Type B pancreatic cell (in vitro differentiated cells): ENCODE measurements around the gene NFE2L1. TPM values are rescaled to one million over a fixed set of nuclear protein-coding genes. Genes with fewer than 3 reads are reported as not detected.

Experiments
- DNase-seq: peaks from one replicate; pipeline ENCODE4 v3.0.0; 2021; ENCODE audit warnings: mixed read lengths; ENCODE audit not compliant: unreplicated experiment; ENCODE audit errors: extremely low spot score
- H3K27ac Mint-ChIP-seq: 2 replicates; pipeline ENCODE4 v1.8.0; 2021; ENCODE audit warnings: mild to moderate bottlenecking, mixed read lengths
- H3K27me3 Mint-ChIP-seq: 2 replicates; pipeline ENCODE4 v1.8.0; 2021; ENCODE audit warnings: mixed read lengths
- H3K36me3 Mint-ChIP-seq: 2 replicates; pipeline ENCODE4 v1.8.0; 2021; ENCODE audit warnings: mixed read lengths
- H3K4me1 Mint-ChIP-seq: one replicate; pipeline ENCODE4 v1.8.0; 2021; ENCODE audit warnings: mixed read lengths; ENCODE audit not compliant: unreplicated experiment
- H3K4me3 Mint-ChIP-seq: 2 replicates; pipeline ENCODE4 v1.8.0; 2021; ENCODE audit warnings: mild to moderate bottlenecking, mixed read lengths
- H3K9me3 Mint-ChIP-seq: 2 replicates; pipeline ENCODE4 v1.8.0; 2021; ENCODE audit warnings: mixed read lengths
- total RNA-seq: library from RNA; stranded (reverse); gene quantifications from 2 replicates; pipeline ENCODE4 v1.2.1, GENCODE V29; 2021; ENCODE audit warnings: low replicate concordance
- TF ChIP-seq, protein P1 (sequence below): fragments of 200-600 bp; sonication (generic); conservative IDR thresholded peaks from 2 replicates; pipeline ENCODE4 v1.5.0; 2021; ENCODE audit warnings: antibody characterized with exemption, mild to moderate bottlenecking

NFE2L1 gene
- total RNA-seq, 1 donor from 2014 or later: 99.1 TPM

DNA sequence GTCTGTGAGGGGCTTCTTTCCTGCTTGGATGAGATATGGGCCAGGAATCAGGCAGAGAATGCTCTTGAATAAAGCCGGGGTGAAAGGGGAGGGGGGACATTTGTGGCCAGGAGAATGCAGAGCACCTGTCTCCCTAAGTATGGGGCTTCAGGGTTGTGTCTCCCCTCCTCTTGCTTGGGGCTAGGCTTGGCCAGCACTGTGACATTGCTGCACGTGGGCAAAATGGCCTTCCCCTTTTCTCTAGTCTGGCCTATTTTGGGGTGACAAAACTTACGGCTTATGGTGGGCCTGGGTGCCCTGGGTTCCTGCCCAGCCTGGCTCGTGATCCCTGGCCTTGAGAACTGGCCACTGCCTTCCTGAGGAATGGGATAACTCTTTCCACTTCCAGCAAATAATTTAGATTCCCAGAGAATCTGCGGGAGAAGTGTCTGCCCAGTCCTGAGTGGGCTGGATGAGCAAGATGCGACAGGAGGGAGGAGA, 5.6 kb downstream of the NFE2L1 start:
- H3K27ac Mint-ChIP-seq: peak overlapping the region; percentile 100
- H3K4me1 Mint-ChIP-seq: peaks cover 58% of the 10 kb centered on the region
- H3K9me3 Mint-ChIP-seq: no peaks in the 10 kb centered on the region
- H3K4me3 Mint-ChIP-seq: peak overlapping the region; percentile 96
- TF ChIP-seq, protein P1, sequence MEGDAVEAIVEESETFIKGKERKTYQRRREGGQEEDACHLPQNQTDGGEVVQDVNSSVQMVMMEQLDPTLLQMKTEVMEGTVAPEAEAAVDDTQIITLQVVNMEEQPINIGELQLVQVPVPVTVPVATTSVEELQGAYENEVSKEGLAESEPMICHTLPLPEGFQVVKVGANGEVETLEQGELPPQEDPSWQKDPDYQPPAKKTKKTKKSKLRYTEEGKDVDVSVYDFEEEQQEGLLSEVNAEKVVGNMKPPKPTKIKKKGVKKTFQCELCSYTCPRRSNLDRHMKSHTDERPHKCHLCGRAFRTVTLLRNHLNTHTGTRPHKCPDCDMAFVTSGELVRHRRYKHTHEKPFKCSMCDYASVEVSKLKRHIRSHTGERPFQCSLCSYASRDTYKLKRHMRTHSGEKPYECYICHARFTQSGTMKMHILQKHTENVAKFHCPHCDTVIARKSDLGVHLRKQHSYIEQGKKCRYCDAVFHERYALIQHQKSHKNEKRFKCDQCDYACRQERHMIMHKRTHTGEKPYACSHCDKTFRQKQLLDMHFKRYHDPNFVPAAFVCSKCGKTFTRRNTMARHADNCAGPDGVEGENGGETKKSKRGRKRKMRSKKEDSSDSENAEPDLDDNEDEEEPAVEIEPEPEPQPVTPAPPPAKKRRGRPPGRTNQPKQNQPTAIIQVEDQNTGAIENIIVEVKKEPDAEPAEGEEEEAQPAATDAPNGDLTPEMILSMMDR: no peak
- DNase-seq: no peak
- peaks cover 18% of the 10 kb centered on the region for H3K36me3 Mint-ChIP-seq
- H3K27me3 Mint-ChIP-seq: no peaks in the 10 kb centered on the region

- peaks cover 56% of the 10 kb centered on the region for H3K4me1 Mint-ChIP-seq
- peak overlapping the region; percentile 72 for H3K27ac Mint-ChIP-seq
- peak overlapping the region; percentile 96 for H3K4me3 Mint-ChIP-seq
- no peaks in the 10 kb centered on the region for H3K27me3 Mint-ChIP-seq
- TF ChIP-seq, protein P1: no peak
- H3K9me3 Mint-ChIP-seq: no peaks in the 10 kb centered on the region
- DNase-seq: peak; percentile 84
- peaks cover 21% of the 10 kb centered on the region for H3K36me3 Mint-ChIP-seq
These were observed 6.4 kb downstream of the NFE2L1 start for GRCh38 chr17:48054238-48055185.

DNA sequence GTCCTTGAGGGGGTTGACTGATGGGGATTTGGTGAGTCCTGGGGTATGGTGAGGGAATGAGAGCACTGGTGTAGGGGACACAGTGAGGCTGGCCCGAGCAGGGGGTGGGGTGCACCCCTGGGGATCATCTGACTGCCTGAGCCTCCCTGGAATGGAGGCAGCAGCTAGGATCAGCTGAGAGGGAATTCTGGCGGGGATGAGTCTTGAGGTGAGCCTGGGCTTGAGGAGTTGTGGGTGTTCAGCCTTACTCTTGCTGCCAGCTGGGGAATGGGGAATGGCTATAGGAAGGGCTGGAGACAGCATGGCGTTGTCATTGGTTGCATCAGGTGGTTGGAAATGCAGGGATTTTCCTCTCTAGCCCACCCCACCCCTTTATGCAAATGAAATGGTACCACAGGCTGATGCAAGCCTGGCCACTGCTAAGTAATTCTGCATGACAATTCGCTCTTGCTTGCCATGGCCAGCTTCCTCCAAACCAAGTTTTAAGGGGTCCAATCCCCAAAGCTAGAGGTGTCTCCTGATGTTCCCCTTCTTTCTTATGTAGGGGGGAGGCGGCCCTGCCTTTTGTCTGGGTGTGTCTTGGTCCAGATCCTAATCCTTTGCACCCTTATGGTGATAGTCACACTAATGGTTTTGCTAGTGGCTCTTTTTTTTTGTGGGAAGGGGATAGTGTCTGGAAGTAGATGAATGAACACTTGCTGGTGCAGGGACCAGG, 7.5 kb downstream of the NFE2L1 start:
- TF ChIP-seq, protein P1: no peak
- Mint-ChIP-seq H3K27ac (peak overlapping the region; percentile 71), H3K27me3 (no peaks in the 10 kb centered on the region), H3K36me3 (peaks cover 21% of the 10 kb centered on the region), H3K9me3 (no peaks in the 10 kb centered on the region), H3K4me1 (peaks cover 44% of the 10 kb centered on the region), H3K4me3 (peak overlapping the region; percentile 73)
- no peak for DNase-seq

- peak overlapping the region; percentile 18 for H3K4me3 Mint-ChIP-seq
- peaks cover 21% of the 10 kb centered on the region for H3K36me3 Mint-ChIP-seq
- H3K4me1 Mint-ChIP-seq: peaks cover 38% of the 10 kb centered on the region
- DNase-seq: no peak
- no peaks in the 10 kb centered on the region for H3K27me3 Mint-ChIP-seq
- H3K27ac Mint-ChIP-seq: peak overlapping the region; percentile 71
- no peaks in the 10 kb centered on the region for H3K9me3 Mint-ChIP-seq
- TF ChIP-seq, protein P1: no peak
These were observed 8.1 kb downstream of the NFE2L1 start for GRCh38 chr17:48056246-48056745.

DNA sequence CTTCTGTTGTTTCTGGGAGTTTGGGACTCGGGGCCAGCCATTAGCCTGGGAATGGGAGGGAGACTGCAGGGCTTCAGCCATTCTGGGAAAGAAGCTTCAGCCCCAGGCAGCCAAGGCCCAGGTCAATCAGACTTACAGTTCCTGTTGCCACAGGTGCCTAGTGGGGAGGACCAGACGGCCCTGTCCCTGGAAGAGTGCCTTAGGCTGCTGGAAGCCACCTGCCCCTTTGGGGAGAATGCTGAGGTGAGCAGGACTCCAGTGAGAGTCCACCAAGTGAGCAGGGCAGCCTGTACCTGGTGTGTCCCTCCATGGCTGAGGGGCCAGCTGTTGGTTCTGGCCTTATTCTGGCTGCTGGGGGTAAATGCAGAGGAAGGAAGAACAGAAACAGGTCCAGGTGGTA, 8.7 kb downstream of the NFE2L1 start:
- H3K27me3 Mint-ChIP-seq: no peaks in the 10 kb centered on the region
- no peak overlapping the region for H3K27ac Mint-ChIP-seq
- H3K4me1 Mint-ChIP-seq: peaks cover 32% of the 10 kb centered on the region
- H3K4me3 Mint-ChIP-seq: no peak overlapping the region
- H3K36me3 Mint-ChIP-seq: peaks cover 24% of the 10 kb centered on the region
- H3K9me3 Mint-ChIP-seq: no peaks in the 10 kb centered on the region
- DNase-seq: no peak
- TF ChIP-seq, protein P1: no peak
